Measurements from ENCODE around the gene APOBR.

- no peak for TF ChIP-seq CTCF (conservative IDR thresholded peaks at IDR 0.05; ENCODE audit: low read length)
- TF ChIP-seq EZH2phosphoT487 (IDR thresholded peaks at IDR 0.05; ENCODE audit: borderline replicate concordance, low read depth, low read length): no peak
Measured at GRCh38 chr16:28498666-28499381, 4.4 kb downstream of the APOBR start.

Data from OCI-LY7 (cell line).